Measurements from ENCODE around the gene PRM1.

DNA sequence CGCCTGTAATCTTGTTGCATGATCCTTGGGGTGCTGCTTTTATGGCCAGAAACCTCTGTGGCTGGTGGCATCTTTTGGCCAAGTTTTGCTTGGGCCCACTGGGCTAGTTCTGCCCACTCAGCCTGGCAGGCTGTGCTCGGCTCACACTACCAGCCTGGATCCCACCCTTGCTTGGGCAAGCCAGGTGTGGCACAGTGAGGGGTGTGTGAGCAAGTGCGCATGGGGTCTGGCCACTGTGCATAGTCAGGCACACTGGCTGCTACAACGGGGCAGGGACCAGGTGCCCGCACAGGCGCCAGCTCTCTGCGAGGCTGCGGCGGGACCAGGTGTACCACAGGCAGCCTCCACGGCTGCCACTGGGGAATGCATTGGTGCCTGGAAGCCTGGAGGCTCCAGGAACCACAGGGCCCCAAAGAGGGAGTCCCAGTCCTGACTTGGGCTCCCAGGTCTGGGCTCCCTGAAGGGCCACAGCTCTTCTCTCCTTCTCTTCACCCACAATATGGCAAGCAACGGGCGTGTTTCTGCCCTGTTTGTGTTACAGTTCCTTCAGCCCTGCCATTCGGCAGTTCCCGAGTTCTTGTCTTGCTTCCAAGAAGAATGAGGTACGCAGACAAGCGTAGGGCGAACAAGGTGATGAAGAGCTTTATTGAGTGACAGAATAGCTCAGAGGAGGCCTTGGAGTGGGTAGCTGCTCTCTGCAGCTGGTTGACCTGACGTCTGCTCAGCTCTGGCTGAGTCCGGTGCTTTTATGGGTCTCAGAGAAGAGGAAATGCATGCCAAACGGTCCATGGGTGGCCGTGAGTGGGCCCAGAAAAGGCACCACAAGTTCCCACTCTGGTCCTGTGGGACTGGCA is 26.7 kb upstream of the PRM1 start:
- TF ChIP-seq HDGF (IDR thresholded peaks at IDR 0.05; ENCODE audit: borderline replicate concordance) = no peak
- TF ChIP-seq SP1 (IDR thresholded peaks at IDR 0.05) = no peak
- no peak for TF ChIP-seq TARDBP (IDR thresholded peaks at IDR 0.05)
- no peak for TF ChIP-seq PKNOX1 (IDR thresholded peaks at IDR 0.05)
- no peak for TF ChIP-seq FOXM1 (IDR thresholded peaks at IDR 0.05; ENCODE audit: borderline replicate concordance)
- no peak for TF ChIP-seq ZNF384 (IDR thresholded peaks at IDR 0.05)
- no peak for TF ChIP-seq ELF4 (IDR thresholded peaks at IDR 0.05)
- no peak for TF ChIP-seq SUZ12 (IDR thresholded peaks at IDR 0.05)
- TF ChIP-seq FOXK2 (IDR thresholded peaks at IDR 0.05) = no peak
